Measurements from ENCODE around the gene PITX3.
A peak's percentile ranks its signal among the peaks of the same experiment; 100 is the strongest.
"Not testable (repeated sequence)": the region's sequence is repeated elsewhere in the genome, so short reads cannot be mapped to it uniquely, and the experiment has no call there.

PITX3 gene

GRCh38 chr10:102225646-102226541 is 15.4 kb downstream of the PITX3 start, which contains the start of gene ELOVL3:
Gene ELOVL3 (plus strand): TSS chr10:102226299. CDS start chr10:102226549, 250 bp downstream.
- peak; percentile 94 for DNase-seq

DNA sequence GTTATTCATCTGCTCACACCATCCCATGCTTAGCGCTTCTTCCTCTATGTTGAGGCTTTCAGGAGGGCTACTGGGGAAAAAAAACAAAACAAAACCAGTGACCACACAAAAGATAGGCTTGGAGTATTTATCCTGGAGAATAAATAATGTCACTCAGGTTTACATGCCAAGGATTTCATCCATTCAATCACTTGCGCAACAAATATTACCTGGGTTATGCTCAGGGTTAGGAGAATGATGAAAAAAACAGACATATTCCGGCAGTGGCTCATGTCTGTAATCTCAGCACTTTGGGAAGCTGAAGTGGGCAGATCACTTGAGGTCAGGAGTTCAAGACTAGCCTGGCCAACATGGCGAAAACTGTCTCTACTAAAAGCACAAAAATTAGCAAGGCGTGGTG is 18.5 kb downstream of the PITX3 start:
- DNase-seq, result no peak

- DNase-seq, result no peak
Measured at GRCh38 chr10:102220612-102221011, 20.7 kb downstream of the PITX3 start.

- DNase-seq, result no peak
Measured at GRCh38 chr10:102219370-102219769, 21.9 kb downstream of the PITX3 start.

GRCh38 chr10:102213599-102213998 is 27.7 kb downstream of the PITX3 start:
- not testable (repeated sequence) for DNase-seq

- no peak for DNase-seq
Measured at GRCh38 chr10:102211615-102212299, 29.6 kb downstream of the PITX3 start.

DNA sequence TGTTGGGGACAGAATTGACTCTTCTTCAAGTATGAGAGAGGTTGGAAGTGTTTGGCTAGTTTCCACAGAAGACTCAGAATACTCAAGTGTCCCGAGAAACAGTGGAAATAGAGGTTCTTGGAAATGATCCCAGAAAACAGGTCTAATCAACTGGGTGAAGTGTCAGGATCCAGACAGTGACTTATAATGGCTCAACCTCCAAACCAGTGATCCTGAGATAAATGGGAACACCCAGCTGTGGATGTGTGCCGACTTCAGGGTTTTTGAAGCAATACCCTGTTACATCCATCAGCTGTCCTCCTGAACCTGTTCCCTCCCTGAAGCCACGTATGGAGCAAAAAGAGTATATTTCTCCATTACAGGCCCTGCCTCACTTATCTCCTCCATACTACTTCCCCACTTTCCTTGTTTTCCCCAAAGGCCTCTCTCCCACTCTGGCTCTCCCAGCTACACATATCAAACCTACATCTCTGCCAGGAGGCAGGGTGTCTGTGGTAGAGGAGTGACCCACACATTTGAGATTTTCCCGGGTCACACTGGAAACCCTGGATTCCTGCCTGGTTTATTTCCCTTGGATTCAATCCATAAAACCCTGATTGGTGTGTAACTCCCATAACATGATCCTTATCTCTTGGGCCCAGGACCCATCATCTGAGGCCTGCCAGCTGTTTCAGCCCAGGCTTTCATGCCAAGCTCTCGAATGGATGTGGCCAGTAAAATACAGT is 32.8 kb downstream of the PITX3 start:
- DNase-seq, result no peak

DNA sequence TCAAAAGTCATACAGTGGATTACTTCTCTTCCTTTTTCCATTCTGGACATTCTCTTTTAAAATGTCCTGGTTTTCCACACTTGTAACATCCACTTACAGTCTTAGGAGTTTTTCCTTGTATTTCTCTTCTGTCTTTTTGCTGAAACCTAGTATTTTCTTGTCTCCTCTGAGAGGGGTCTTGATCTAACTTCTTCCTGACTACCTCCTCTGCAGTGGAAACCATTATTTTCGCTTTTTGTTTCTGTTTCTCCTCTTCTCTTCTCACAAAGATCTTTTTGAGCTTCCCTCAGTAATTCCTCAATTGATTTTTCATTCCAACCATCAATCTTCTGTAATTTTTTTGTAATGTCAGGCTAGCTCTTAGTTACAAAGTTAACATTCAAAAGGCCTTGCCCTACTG is 38.9 kb downstream of the PITX3 start:
- DNase-seq, result no peak

DNA sequence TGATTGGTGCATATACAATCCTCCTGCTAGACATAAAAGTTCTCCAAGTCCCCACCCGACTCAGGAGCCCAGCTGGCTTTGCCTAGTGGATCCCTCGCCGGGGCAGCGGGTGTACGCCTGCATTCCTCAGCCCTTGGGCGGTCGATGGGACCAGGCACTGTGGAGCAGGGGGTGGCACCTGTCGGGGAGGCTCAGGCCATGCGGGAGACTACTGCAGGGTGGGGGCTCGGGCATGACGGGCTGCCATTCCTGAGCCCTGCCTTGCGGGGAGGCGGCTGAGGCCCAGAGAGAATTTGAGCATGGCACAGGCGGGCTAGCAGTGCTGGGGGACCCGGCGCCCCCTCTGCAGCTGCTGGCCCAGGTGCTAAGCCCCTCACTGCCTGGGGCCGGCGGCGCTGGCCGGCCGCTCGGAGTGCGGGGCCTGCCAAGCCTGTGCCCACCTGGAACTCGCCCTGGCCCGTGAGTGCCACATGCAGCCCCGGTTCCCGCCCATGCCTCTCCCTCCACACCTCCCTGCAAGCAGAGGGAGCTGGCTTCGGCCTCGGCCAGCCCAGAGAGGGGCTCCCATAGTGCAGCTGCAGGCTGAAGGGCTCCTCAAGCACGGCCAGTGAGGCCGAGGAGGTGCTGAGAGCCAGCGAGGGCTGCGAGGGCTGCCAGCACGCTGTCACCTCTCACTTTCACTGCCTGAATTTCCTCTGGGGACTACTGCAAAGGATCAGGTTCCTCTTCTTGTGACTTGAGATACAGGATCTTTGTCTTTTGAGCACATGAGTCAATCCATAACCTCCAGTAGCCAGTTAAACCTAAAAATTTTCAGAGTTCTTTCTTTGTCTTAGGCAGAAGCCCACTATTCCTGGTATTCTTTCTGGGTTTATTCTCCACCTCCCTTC is 40.3 kb downstream of the PITX3 start:
- no peak for DNase-seq

GRCh38 chr10:102198027-102198426 is 43.3 kb downstream of the PITX3 start:
- no peak for DNase-seq

- no peak for DNase-seq
Measured at GRCh38 chr10:102196893-102197292, 44.4 kb downstream of the PITX3 start.

DNA sequence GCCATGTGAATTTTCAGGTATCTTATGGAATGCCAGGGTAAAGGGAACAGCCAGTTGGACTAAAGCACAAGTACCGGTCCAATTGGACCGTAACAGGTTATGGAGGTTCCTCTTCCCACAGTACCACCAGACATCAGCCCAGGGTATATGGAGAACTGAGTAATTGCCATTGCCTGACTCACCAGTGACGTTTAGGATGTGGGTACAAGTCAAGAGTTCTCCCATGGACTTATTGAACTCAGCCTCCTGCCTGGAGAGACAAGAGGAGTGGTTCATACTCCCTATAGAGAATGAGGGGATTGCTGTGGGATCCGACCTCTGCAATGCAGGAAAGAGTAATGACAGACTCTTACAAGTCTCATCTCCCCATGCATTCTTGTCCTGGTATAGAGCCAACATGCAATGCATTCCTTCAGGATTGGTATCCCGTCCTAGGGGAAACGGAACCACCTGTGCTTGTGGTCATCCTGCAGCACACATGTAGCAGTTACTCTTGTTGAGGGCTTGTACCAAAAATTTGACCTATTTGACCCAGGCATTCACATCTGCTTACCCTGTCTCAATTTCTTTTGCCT is 45.9 kb downstream of the PITX3 start:
- DNase-seq, result no peak

DNA sequence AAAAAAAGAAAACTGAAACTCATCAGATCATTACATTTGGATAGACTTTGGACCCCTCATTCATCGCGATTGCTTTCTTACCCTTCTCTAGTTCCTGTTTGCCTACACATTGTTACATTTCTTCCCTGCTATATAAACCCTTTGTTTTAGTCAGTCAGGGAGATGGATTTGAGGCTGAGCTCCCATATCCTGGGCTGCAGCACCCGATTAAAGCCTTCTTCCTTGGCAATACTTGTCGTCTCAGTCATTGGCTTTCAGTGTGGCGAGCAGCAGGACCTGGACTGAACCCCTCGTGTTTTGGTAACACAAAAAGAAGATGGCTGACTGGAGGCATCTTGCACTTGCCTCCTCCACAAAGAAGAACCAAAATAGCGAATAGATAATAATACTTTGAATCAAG is 49.4 kb downstream of the PITX3 start:
- DNase-seq, result no peak

DNA sequence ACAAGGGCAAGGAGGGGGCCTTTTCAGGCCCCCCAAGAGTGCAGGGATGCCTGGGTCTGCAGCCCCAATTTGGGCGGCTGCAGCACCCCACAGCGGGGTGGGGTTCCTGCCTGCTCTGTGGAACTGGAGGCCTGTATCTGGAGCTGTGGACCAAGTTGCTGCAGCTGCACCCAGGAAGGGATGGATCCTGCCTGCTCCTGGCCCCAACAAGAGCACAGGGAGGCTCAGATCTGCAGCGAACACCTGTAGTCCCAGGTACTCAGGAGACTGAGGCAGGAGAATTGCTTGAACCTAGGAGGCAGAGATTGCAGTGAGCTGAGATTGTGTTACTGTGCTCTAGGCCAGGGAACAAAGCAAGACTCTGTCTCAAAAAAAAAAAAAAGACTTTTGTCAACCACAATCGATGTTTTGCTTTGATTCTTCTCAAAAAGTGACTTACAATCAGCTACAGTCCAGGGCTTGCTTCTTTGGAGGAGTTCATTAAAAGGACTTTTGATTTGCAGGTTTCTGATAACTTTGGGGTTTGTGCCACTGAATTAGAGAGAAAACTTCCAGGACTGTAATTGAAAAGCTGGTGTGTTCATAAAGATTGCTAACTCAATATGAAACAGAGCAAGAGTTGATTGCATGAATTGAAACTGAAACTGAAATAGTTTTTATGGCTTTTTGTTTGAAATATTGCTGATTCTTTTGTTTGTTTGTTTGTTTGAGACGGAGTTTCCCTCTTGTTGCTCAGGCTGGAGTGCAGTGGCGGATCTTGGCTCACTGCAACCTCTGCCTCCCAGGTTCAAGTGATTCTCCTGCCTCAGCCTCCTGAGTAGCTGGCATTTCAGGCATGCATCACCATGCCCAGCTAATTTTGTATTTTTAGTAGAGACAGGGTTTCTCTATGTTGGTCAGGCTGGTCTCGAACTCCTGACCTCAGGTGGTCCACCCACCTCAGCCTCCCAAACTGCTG is 52.1 kb downstream of the PITX3 start:
- not testable (repeated sequence) for DNase-seq

- DNase-seq, result no peak
Measured at GRCh38 chr10:102188298-102188940, 52.9 kb downstream of the PITX3 start.

- no peak for DNase-seq
Measured at GRCh38 chr10:102185811-102186527, 55.3 kb downstream of the PITX3 start.

- DNase-seq, result no peak
Measured at GRCh38 chr10:102185272-102185671, 56.0 kb downstream of the PITX3 start.

DNA sequence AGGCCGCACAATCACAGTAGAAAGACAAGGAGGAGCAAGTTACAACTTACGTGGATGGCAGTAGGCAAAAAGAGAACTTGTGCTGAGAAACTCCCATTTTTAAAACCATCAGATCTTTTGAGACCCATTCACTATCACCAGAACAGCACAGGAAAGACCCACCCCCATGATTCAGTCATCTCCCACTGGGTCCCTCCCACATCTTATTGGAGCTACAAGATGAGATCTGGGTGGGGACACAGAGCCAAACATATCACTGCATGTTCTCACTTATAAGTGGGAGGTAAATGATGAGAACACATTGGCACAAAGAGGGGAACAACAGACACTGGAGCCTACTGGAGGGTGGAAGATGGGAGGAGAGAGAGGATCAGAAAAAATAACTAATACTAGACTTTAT is 56.7 kb downstream of the PITX3 start:
- no peak for DNase-seq

All from left hindlimb (tissue), 1 donor.